GM18526 (cell line): ENCODE measurements around the gene PRSS8.

Source experiments
- POLR2A ChIP-seq: IDR thresholded peaks from 3 replicates; pipeline ENCODE4 v1.6.1; 2011; ENCODE audit not compliant: insufficient read length; ENCODE audit errors: extremely low read depth

The PRSS8 gene

DNA sequence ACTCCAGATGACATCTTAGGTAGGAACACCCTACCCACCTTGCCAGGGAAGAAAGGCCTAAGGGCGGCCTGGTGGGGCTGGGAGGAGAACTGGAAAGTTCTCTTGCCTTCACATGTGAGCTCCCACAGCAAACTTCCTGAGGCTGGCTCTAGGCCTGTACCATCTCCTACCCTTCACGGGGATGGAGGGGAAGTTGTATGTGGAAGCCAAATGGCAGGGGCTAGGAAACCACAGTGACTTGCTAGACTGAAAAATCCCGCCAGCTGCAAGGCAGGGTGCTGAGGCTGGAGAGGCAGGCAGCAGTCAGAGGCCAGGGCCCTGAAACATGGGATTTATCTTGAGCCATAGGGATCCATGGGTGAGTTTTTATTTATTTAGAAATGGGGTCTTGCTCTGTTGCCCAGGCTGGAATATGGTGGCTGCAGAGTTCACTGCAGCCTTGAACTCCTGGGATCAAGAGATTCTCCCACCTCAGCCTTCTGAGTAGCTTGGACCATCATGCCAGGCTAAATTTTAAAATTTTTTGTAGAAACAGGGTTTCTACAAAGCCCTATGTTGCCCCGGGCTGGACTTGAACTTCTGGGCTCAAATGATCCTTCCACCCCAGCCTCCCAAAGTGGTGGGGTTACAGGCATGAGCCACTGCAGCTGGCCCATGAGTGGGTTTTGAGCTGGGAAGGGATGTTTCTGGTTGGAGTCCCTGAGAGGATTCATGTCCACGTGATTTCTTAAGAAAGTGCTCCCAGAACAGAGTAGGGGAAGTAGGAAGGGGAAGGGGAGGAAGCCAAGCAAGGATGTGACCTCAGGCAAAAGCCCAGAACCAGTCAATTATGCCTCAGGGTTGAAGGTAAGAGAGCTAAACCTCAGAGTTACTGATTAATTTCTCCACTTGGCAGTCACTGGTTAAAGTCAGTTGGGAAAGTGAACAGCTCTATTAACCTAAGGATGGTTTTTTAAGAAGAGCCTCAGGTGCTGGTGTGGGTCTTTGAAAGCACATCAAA, 22.1 kb downstream of the PRSS8 start:
- no peak for TF ChIP-seq POLR2A

- TF ChIP-seq POLR2A: no peak
Observed at GRCh38 chr16:31112711-31113110, 22.8 kb downstream of the PRSS8 start.

GRCh38 chr16:31111881-31112466, 23.6 kb downstream of the PRSS8 start:
- TF ChIP-seq POLR2A: no peak

DNA sequence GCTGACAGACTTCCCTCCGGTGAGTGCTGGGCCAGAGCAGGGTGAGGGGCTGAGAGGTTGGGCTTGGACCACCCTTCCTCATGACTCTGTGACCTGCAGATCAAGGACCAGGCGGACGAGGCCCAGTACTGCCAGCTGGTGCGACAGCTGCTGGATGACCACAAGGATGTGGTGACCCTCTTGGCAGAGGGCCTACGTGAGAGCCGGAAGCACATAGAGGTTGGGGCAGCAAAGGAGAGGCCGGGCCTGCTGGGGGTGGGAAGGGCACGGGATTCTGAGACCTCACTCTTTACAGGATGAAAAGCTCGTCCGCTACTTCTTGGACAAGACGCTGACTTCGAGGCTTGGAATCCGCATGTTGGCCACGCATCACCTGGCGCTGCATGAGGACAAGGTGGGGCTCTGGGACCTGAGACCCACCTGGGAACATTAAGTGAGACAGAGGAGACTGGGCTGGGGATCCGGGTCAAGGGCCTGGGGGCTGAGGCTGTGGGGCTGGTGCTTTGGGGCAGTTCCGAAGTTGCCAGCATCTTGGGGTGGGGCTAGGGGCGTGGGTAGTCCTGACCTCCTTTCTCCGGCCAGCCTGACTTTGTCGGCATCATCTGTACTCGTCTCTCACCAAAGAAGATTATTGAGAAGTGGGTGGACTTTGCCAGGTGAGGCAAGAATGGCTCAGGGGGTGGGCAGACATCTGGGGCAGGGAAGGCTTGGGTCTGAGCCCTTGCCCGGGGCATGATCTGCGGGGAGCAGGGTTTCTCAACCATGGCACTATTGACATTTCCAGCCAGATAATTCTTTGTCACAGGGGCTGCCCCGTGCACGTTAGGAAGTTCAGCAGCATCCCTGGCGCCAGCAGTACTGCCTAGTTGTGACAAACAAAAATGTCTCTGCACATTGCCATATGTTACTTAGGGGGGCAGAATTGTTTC, 25.2 kb downstream of the PRSS8 start:
- TF ChIP-seq POLR2A: no peak

- TF ChIP-seq POLR2A: no peak
Observed at GRCh38 chr16:31109622-31110021, 25.9 kb downstream of the PRSS8 start.

DNA sequence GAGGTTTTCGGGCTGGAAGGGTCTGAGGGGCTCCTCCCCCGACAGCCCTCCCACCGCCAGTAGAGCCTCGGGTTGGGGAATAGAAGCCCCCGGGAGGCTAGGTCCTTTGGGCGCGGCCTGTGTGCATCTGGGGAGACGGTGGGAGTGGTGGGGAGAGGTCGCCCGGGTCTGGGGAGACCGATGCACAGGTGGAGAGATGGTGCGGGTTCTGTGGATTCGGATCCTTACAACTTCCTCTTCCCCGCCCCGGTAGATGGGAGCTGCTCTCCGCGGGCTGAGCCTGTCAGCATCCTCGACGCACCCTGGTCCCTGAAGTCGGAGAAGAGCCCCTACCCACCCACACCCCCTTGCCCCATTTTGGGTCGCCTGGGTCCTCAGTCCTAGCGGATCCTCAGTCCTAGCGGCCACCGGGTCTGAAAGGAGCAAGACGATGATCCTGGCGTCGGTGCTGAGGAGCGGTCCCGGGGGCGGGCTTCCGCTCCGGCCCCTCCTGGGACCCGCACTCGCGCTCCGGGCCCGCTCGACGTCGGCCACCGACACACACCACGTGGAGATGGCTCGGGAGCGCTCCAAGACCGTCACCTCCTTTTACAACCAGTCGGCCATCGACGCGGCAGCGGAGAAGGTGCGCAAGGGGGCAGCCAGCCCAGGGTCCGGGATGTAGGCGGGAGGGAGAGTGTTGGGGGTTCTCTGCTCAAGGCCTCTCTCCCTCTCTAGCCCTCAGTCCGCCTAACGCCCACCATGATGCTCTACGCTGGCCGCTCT, 26.6 kb downstream of the PRSS8 start:
- no peak for TF ChIP-seq POLR2A

DNA sequence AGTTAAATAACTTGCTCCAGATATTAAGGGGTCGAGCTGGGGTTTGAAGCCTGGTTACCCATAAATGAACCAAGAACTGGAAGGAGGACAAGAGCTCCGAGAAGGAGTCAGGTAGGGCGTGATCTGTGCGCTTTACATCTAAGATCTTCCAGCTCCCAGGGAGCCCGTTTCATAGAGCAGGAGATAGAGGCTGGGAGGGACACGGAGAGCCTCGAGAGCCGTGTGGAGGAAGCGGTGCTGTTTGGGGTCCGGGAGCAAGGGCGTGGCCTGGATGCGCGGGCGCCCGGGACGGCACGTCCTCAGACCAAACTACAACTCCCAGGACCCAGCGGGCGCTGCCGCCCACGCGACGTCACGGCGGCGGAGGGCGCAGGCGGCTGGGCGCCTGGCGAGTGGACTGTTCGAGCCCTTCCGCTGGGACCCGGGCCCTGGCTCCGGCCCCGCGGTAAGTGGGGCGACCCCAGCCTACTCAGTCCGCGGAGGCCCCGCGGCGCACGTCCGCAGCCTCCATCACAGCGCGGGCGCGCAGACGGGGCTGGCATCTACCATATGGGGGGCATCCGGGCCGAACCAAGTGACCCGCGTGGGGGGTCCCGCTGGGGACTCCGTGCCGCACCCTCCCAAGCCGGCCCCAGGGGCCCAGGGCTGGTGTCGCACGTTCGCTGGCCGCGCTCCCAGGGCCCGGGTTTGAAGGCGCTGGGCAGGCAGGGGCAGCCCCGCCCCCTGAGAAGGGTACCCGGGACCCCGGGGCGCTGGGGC, 27.3 kb downstream of the PRSS8 start, which contains the start of gene BCKDK:
Gene BCKDK, plus strand, starts transcription at position 352 of the 759 bp plus-strand sequence. CDS start 838 bp downstream, outside the sequence.
- peak; percentile 44 for TF ChIP-seq POLR2A

GRCh38 chr16:31107465-31107867, 28.1 kb downstream of the PRSS8 start:
- TF ChIP-seq POLR2A: no peak

- no peak for TF ChIP-seq POLR2A
Observed at GRCh38 chr16:31106509-31107464, 28.7 kb downstream of the PRSS8 start.

GRCh38 chr16:31105677-31106213, 29.8 kb downstream of the PRSS8 start:
- peak; percentile 36 for TF ChIP-seq POLR2A

DNA sequence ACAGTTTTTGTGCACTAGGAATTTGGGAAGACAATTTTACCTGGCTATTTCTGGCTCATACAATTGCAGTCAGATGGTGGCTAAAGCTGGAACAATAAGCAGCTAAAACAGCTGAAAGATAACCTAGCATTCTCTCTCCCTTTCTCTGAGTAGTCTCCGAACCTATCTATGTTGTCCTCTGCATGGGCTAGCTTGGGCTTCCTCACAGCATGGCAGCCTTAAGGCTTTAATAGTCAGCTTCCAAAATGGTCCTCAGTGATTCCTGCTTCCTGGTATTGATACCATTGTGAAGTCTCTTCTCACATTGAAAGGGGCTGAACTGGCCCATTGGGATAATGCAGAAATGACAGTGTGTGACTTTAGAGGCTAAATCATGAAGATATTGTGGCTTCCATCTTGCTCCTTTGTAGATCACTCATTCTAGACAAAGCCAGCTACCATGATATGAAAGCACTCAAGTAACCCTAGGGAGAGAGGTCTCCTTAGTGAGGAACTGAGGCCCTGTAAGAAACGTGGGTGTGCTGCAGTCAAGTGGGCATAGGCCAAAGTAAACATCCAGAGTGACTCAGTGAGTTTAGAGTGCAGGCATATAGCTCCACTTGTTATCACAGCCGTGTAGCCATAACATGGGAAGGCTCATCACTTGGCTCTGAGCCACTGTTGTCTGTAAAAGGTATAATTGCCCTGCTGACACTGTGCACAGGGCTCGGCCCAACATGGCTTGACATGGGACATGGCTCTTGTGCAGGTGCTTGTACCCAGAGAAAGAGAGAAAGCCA, 35.5 kb downstream of the PRSS8 start:
- no peak for TF ChIP-seq POLR2A

DNA sequence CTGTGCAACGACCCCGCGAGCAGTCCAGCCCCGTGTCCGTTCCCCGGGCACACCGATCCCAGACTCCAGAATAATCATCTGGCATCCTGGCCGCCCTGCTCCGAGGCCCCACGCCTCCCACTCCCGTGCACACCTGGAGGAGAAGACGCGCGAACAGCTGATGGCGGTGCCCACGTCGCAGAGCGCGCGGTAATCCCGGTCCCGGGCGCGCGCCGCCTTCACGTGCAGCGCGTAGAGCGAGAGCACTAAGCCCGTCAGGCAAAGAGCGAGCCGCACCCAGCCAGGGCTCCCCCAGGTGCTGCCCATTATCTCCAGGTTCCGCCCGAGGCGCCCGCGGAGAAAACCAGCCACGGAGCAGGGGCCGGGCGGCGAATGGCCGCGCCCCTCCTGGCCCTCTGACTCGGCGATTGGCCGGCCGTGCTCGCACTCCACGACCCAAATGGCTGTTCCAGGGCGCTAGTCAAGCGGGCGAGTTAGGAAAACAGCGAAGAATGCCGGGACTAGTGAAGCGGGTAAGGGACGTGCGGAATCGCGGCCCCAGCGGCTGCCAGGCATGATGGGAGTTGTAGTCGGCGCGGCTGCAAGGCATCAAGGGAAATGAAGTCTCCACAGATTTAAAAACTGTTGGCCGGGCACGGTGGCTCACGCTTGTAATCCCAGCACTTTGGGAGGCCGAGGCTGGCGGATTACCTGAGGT, 41.0 kb downstream of the PRSS8 start, which contains the start of gene VKORC1:
Gene VKORC1, minus strand, starts transcription at position 374 of the 697 bp plus-strand sequence. Its CDS starts 68 bp downstream, at position 306.
- TF ChIP-seq POLR2A: peak; percentile 64
